Measurements from ENCODE around the gene PPTC7. TPM values are rescaled to one million over a fixed set of nuclear protein-coding genes. Genes with fewer than 3 reads are reported as not detected.
A peak's percentile ranks its signal among the peaks of the same experiment; 100 is the strongest.

Gene PPTC7
- total and polyA plus RNA-seq, 2 of the 13 experiments (the other 11 are each of a cell fraction or from before 2014, with no cell fraction given), result 4.8 to 12.3 TPM

GRCh38 chr12:110501752-110502738 lies 81.1 kb downstream of the PPTC7 start, which contains the start of the genes RAD9B and VPS29 (continued):
- TF ChIP-seq KDM5B (CRISPR knock-in tag; IDR thresholded peaks at IDR 0.05; ENCODE audit: borderline replicate concordance) (peak; percentile 95; the same call in 1 of the 2 replicates), YY1 (IDR thresholded peaks at IDR 0.05; ENCODE audit: insufficient read depth, insufficient replicate concordance, low read depth, low read length) (peak; percentile 77), ZNF547 (CRISPR knock-in tag; IDR thresholded peaks at IDR 0.05) (peak; percentile 99), ZNF557 (CRISPR knock-in tag; IDR thresholded peaks at IDR 0.05) (peak; percentile 97), TERF1 (CRISPR knock-in tag; IDR thresholded peaks at IDR 0.05) (0 out of 2 replicates have a peak, but pooled peaks have one; percentile 78), ARHGAP35 (CRISPR knock-in tag; IDR thresholded peaks at IDR 0.05; ENCODE audit: borderline replicate concordance) (peak; percentile 86; the same call in 1 of the 2 replicates), E2F1 (CRISPR knock-in tag; IDR thresholded peaks at IDR 0.05) (peak; percentile 99), ZNF772 (CRISPR knock-in tag; IDR thresholded peaks at IDR 0.05) (peak; percentile 91), PHF20 (CRISPR knock-in tag; IDR thresholded peaks at IDR 0.05) (peak; percentile 84), ZBTB25 (CRISPR knock-in tag; IDR thresholded peaks at IDR 0.05) (peak; percentile 72; the same call in 1 of the 2 replicates), FIP1L1 (IDR thresholded peaks at IDR 0.05; ENCODE audit: borderline replicate concordance, insufficient read depth, low read depth, low read length) (no peak), REXO4 (CRISPR knock-in tag; IDR thresholded peaks at IDR 0.05; ENCODE audit: borderline replicate concordance) (0 out of 2 replicates have a peak, but pooled peaks have one; percentile 62), SMAD3 (CRISPR knock-in tag; IDR thresholded peaks at IDR 0.05) (peak; percentile 85), ZNF235 (CRISPR knock-in tag; IDR thresholded peaks at IDR 0.05; ENCODE audit: borderline replicate concordance) (peak; percentile 84; the same call in 1 of the 2 replicates), SNAPC2 (CRISPR knock-in tag; IDR thresholded peaks at IDR 0.05) (peak; percentile 89; the same call in 1 of the 2 replicates), FOXC1 (CRISPR knock-in tag; IDR thresholded peaks at IDR 0.05; ENCODE audit: borderline replicate concordance) (peak; percentile 92), SALL2 (CRISPR knock-in tag; IDR thresholded peaks at IDR 0.05) (peak; percentile 77; the same call in 1 of the 2 replicates), SOX13 (IDR thresholded peaks at IDR 0.05) (no peak), SOX13 (CRISPR knock-in tag; conservative IDR thresholded peaks at IDR 0.05 in 1 of 2, IDR thresholded peaks at IDR 0.05 in 1 of 2) (peak in 1 of 2 experiments; percentile 51; a peak in 1 of 4 replicates)
